Measurements from ENCODE around the gene BLVRA. TPM values are rescaled to one million over a fixed set of nuclear protein-coding genes. Genes with fewer than 3 reads are reported as not detected.
"Not testable (repeated sequence)": the region's sequence is repeated elsewhere in the genome, so short reads cannot be mapped to it uniquely, and the experiment has no call there.

BLVRA gene
- total RNA-seq, 2 experiments from 2014 or later = 15.7 TPM

GRCh38 chr7:43771128-43771527 is 12.6 kb downstream of the BLVRA start:
- ChIA-PET POLR2A (no interaction called here), CTCF (no interaction called here)
- Mint-ChIP-seq H3K4me1 (ENCODE audit: low read depth) (no peaks in the 10 kb centered on the region), H3K27me3 (no peaks in the 10 kb centered on the region), H3K4me3 (no peak overlapping the region), H3K36me3 (ENCODE audit: low read depth) (peaks cover 26% of the 10 kb centered on the region), H3K27ac (no peak overlapping the region), H3K9me3 (no peaks in the 10 kb centered on the region)
- no peaks in the 10 kb centered on the region for H3K9me3 ChIP-seq (ENCODE audit: control insufficient read depth in 1 of 2, insufficient read depth in 1 of 2, low read length in 2 of 2)
- H3K36me3 ChIP-seq (ENCODE audit: insufficient read depth, low read length) = peaks cover 14% of the 10 kb centered on the region
- H3K4me3 ChIP-seq (ENCODE audit: low read length) = no peak overlapping the region
- no peak overlapping the region for H3K27ac ChIP-seq (ENCODE audit: low read depth in 1 of 2, low read length in 2 of 2)
- no peak for DNase-seq
- no peaks in the 10 kb centered on the region for H3K27me3 ChIP-seq (ENCODE audit: control insufficient read depth in 1 of 2, insufficient read depth in 2 of 2, low read length in 2 of 2)
- TF ChIP-seq CTCF (IDR thresholded peaks at IDR 0.05) = no peak
- intact Hi-C loops (cut with DNase I, micrococcal nuclease) = no loop called here
- peaks cover 3% of the 10 kb centered on the region for H3K4me1 ChIP-seq (ENCODE audit: insufficient read depth, low read length)
- ATAC-seq (ENCODE audit: poor library complexity) = no peak

DNA sequence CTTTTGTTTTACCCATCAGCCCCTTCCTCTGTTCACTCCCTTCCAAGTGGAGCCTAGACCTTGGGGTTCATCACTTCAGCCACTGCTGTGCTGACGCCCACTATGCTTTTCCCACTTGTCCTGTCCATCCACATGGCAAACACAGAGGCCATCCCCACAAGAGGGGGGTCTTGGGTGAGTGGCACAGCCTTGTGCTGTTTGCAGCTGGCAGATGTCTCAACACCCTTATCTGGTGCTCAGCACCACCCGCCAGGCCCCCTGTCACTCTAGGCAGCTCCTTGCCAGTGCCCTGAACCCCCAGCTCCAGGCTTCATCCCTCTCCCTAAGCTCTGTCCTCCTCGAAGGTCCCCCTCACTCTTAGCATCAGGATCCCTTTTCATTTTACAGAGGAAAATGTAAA is 13.1 kb downstream of the BLVRA start:
- H3K27me3 ChIP-seq (ENCODE audit: control insufficient read depth in 1 of 2, insufficient read depth in 2 of 2, low read length in 2 of 2) = no peaks in the 10 kb centered on the region
- no peak overlapping the region for H3K4me3 Mint-ChIP-seq
- peaks cover 14% of the 10 kb centered on the region for H3K36me3 ChIP-seq (ENCODE audit: insufficient read depth, low read length)
- H3K4me1 ChIP-seq (ENCODE audit: insufficient read depth, low read length) = peaks cover 3% of the 10 kb centered on the region
- TF ChIP-seq CTCF (IDR thresholded peaks at IDR 0.05) = no peak
- H3K27me3 Mint-ChIP-seq = no peaks in the 10 kb centered on the region
- no peaks in the 10 kb centered on the region for H3K4me1 Mint-ChIP-seq (ENCODE audit: low read depth)
- ChIA-PET POLR2A (no interaction called here), CTCF (no interaction called here)
- H3K27ac ChIP-seq (ENCODE audit: low read depth in 1 of 2, low read length in 2 of 2) = no peak overlapping the region
- H3K36me3 Mint-ChIP-seq (ENCODE audit: low read depth) = peaks cover 31% of the 10 kb centered on the region
- H3K9me3 Mint-ChIP-seq = peaks cover 2% of the 10 kb centered on the region
- no peak for ATAC-seq (ENCODE audit: poor library complexity)
- H3K9me3 ChIP-seq (ENCODE audit: control insufficient read depth in 1 of 2, insufficient read depth in 1 of 2, low read length in 2 of 2) = no peaks in the 10 kb centered on the region
- H3K27ac Mint-ChIP-seq = no peak overlapping the region
- DNase-seq = no peak
- intact Hi-C loops (cut with DNase I, micrococcal nuclease) = no loop called here
- no peak overlapping the region for H3K4me3 ChIP-seq (ENCODE audit: low read length)

DNA sequence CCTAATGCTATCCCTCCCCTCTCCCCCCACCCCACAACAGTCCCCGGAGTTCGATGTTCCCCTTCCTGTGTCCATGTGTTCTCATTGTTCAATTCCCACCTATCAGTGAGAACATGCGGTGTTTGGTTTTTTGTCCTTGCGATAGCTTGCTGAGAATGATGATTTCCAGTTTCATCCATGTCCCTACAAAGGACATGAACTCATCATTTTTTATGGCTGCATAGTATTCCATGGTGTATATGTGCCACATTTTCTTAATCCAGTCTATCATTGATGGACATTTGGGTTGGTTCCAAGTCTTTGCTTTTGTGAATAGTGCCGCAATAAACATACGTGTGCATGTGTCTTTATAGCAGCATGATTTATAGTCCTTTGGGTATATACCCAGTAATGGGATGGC is 14.8 kb downstream of the BLVRA start:
- intact Hi-C loops (cut with DNase I, micrococcal nuclease); H3K4me1 Mint-ChIP-seq (ENCODE audit: low read depth); POLR2A ChIA-PET; H3K4me1 ChIP-seq (ENCODE audit: insufficient read depth, low read length); H3K27ac Mint-ChIP-seq; H3K27me3 Mint-ChIP-seq; H3K9me3 ChIP-seq (ENCODE audit: control insufficient read depth in 1 of 2, insufficient read depth in 1 of 2, low read length in 2 of 2); H3K27me3 ChIP-seq (ENCODE audit: control insufficient read depth in 1 of 2, insufficient read depth in 2 of 2, low read length in 2 of 2); H3K9me3 Mint-ChIP-seq; CTCF ChIA-PET; H3K27ac ChIP-seq (ENCODE audit: low read depth in 1 of 2, low read length in 2 of 2); DNase-seq; ATAC-seq (ENCODE audit: poor library complexity); H3K4me3 Mint-ChIP-seq; H3K4me3 ChIP-seq (ENCODE audit: low read length): not testable (repeated sequence)
- peaks cover 31% of the 10 kb centered on the region for H3K36me3 Mint-ChIP-seq (ENCODE audit: low read depth)
- H3K36me3 ChIP-seq (ENCODE audit: insufficient read depth, low read length) = peaks cover 14% of the 10 kb centered on the region

DNA sequence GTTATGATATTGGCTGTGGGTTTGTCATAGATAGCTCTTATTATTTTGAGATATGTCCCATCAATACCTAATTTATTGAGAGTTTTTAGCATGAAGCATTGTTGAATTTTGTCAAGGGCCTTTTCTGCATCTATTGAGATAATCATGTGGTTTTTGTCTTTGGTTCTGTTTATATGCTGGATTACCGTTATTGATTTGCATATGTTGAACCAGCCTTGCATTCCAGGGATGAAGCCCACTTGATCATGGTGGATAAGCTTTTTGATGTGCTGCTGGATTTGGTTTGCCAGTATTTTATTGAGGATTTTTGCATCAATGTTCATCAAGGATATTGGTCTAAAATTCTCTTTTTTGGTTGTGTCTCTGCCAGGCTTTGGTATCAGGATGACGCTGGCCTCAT is 16.8 kb downstream of the BLVRA start:
- POLR2A ChIA-PET; H3K4me1 ChIP-seq (ENCODE audit: insufficient read depth, low read length); H3K9me3 Mint-ChIP-seq; H3K27ac ChIP-seq (ENCODE audit: low read depth in 1 of 2, low read length in 2 of 2); H3K4me3 ChIP-seq (ENCODE audit: low read length); H3K4me1 Mint-ChIP-seq (ENCODE audit: low read depth); H3K9me3 ChIP-seq (ENCODE audit: control insufficient read depth in 1 of 2, insufficient read depth in 1 of 2, low read length in 2 of 2); intact Hi-C loops (cut with DNase I, micrococcal nuclease); H3K27me3 ChIP-seq (ENCODE audit: control insufficient read depth in 1 of 2, insufficient read depth in 2 of 2, low read length in 2 of 2); ATAC-seq (ENCODE audit: poor library complexity); H3K4me3 Mint-ChIP-seq; H3K27ac Mint-ChIP-seq; DNase-seq; CTCF ChIA-PET; H3K27me3 Mint-ChIP-seq: not testable (repeated sequence)
- peaks cover 41% of the 10 kb centered on the region for H3K36me3 Mint-ChIP-seq (ENCODE audit: low read depth)
- peaks cover 18% of the 10 kb centered on the region for H3K36me3 ChIP-seq (ENCODE audit: insufficient read depth, low read length)

GRCh38 chr7:43778293-43779044 is 20.0 kb downstream of the BLVRA start:
- POLR2A ChIA-PET; H3K9me3 Mint-ChIP-seq; ATAC-seq (ENCODE audit: poor library complexity); H3K4me1 Mint-ChIP-seq (ENCODE audit: low read depth); H3K27me3 Mint-ChIP-seq; CTCF ChIA-PET; H3K27ac Mint-ChIP-seq; DNase-seq; H3K4me3 ChIP-seq (ENCODE audit: low read length); H3K4me1 ChIP-seq (ENCODE audit: insufficient read depth, low read length); H3K36me3 ChIP-seq (ENCODE audit: insufficient read depth, low read length); intact Hi-C loops (cut with DNase I, micrococcal nuclease); H3K9me3 ChIP-seq (ENCODE audit: control insufficient read depth in 1 of 2, insufficient read depth in 1 of 2, low read length in 2 of 2); H3K4me3 Mint-ChIP-seq; H3K27ac ChIP-seq (ENCODE audit: low read depth in 1 of 2, low read length in 2 of 2); H3K27me3 ChIP-seq (ENCODE audit: control insufficient read depth in 1 of 2, insufficient read depth in 2 of 2, low read length in 2 of 2): not testable (repeated sequence)
- peaks cover 28% of the 10 kb centered on the region for H3K36me3 Mint-ChIP-seq (ENCODE audit: low read depth)
